Ovary (tissue), 9 donors: ENCODE results near the gene EFCAB5. TPM values are rescaled to one million over a fixed set of nuclear protein-coding genes. Genes with fewer than 3 reads are reported as not detected.

Experiments
- DNase-seq, 5 donors: peaks; one replicate each; pipeline ENCODE4 v3.0.0-alpha.2; 2019 to 2020
- H3K27ac ChIP-seq, 2 donors: fragments of 200-600 bp; one replicate each; pipeline versions ENCODE4 v1.5.1 to v1.8.0; 2019 to 2022
- H3K27me3 ChIP-seq: fragments of 200-600 bp; one replicate; pipeline ENCODE4 v1.8.0; 2022
- H3K36me3 ChIP-seq: fragments of 200-600 bp; sonication (generic); one replicate; pipeline ENCODE4 v1.5.1; 2019
- H3K4me1 ChIP-seq: one replicate; pipeline ENCODE4 v1.8.1; 2013; ENCODE audit warnings: mild to moderate bottlenecking, moderate library complexity; ENCODE audit not compliant: insufficient read depth
- H3K4me3 ChIP-seq: fragments of 200-600 bp; sonication (generic); one replicate; pipeline ENCODE4 v1.5.1; 2017
- H3K9me3 ChIP-seq, 2 donors: fragments of 200-600 bp in 1 of 2; sonication (generic) in 1 of 2; one replicate each; pipeline versions ENCODE4 v1.5.1 to v1.8.1; 2013 to 2019; ENCODE audit warnings: mild to moderate bottlenecking in 1 of 2, moderate library complexity in 1 of 2
- EP300 ChIP-seq: sonication (generic); formaldehyde crosslinking; IDR thresholded peaks from one replicate; pipeline ENCODE4 v1.6.1; 2017; ENCODE audit warnings: antibody characterized with exemption
- POLR2A ChIP-seq: fragments of 450-650 bp; IDR thresholded peaks from one replicate; pipeline ENCODE4 v1.6.1; 2017; ENCODE audit warnings: antibody characterized with exemption, mild to moderate bottlenecking, moderate library complexity
- WGBS, 3 donors: extraction: QIAGEN DNeasy Blood & Tissue Kit in 1 of 3; methylation state at CpG; one replicate each; pipeline versions ENCODE4 v1.1.5 to v1.1.7; 2013 to 2017; 5-methylcytosine and 5-hydroxymethylcytosine counted together
- intact Hi-C, 4 donors: fragments of 100-400 bp; cut with DNase I; formaldehyde crosslinking; loops; one replicate each; pipeline versions ENCODE4 v1.11.0 to v1.15.1; 2022 to 2023
- polyA plus RNA-seq, 2 donors: library from polyadenylated mRNA; stranded (reverse); fragments of 200-250 nt in 1 of 2; fragments of 350-450 nt in 1 of 2; fragmentation: Illumina TruSeq in 1 of 2; extraction: RNeasy Lipid Tissue Mini Kit (QIAGEN cat#74804) in 1 of 2; gene quantifications; one replicate each; pipeline ENCODE4 v1.2.3, GENCODE V29; 2013 to 2014
- total RNA-seq, 7 donors: library from RNA; depleted of rRNA in 2 of 7; stranded (reverse); fragments of >200 nt in 2 of 7; fragmentation: NEBNext Ultra II Directional in 3 of 7; extraction: Animal tissue kit (Norgen Biotek cat#: 25700) in 3 of 7; gene quantifications; one replicate each; pipeline versions ENCODE4 v1.1.0 to v1.2.4, GENCODE V29; 2016 to 2023
- TF ChIP-seq, protein P1 (sequence below), 3 donors: fragments of 450-650 bp in 2 of 3; fragments of 200-600 bp in 1 of 3; IDR thresholded peaks; one replicate each; pipeline versions ENCODE4 v1.5.1 to v1.8.0; 2016 to 2022; ENCODE audit warnings: antibody characterized with exemption in 3 of 3, mild to moderate bottlenecking in 1 of 3
- donor health status: DM: no; HTN: no; CAD: no; lungs with moderate emphysema.
- donor health status: DM: no; HTN: no; CAD: no.
- donor health status: Bipolar disorder and iron deficiency.
- donor health status: DM: yes; HTN: yes; CAD: no.
- donor health status: DM: no; HTN: no; CAD: no.
- donor health status: DM: yes; HTN: yes; CAD: no.

The EFCAB5 gene
- total and polyA plus RNA-seq, 9 donors = 0.05 to 0.32 (median 0.12) TPM; not detected in 5

DNA sequence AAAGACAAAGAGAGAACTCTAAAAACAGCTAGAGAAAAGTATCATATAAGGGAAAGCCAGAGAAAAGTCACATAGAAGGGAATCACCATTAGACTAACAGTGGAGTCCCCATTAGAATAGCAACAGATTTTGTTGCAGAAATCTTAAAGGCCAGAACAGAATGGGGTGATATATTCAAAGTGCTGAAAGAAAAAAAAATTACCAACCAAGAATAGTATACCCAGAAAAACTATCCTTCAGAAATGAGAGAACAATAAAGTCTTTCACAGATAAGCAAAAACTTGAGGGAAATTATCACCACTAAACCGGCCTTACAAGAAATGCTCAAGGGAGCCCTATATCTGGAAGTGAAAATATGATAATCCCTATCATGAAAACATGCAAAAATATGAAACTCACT is 123.3 kb downstream of the EFCAB5 start:
- Histone ChIP-seq H3K4me1 (no peaks in the 10 kb centered on the region), H3K27me3 (no peaks in the 10 kb centered on the region), H3K36me3 (no peaks in the 10 kb centered on the region), H3K4me3 (no peak overlapping the region), H3K27ac (no peak overlapping the region), H3K9me3 (peaks cover 0 to 9% of the 10 kb centered on the region in 2 donors)
- TF ChIP-seq POLR2A = no peak
- TF ChIP-seq, protein P1, sequence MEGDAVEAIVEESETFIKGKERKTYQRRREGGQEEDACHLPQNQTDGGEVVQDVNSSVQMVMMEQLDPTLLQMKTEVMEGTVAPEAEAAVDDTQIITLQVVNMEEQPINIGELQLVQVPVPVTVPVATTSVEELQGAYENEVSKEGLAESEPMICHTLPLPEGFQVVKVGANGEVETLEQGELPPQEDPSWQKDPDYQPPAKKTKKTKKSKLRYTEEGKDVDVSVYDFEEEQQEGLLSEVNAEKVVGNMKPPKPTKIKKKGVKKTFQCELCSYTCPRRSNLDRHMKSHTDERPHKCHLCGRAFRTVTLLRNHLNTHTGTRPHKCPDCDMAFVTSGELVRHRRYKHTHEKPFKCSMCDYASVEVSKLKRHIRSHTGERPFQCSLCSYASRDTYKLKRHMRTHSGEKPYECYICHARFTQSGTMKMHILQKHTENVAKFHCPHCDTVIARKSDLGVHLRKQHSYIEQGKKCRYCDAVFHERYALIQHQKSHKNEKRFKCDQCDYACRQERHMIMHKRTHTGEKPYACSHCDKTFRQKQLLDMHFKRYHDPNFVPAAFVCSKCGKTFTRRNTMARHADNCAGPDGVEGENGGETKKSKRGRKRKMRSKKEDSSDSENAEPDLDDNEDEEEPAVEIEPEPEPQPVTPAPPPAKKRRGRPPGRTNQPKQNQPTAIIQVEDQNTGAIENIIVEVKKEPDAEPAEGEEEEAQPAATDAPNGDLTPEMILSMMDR (IDR thresholded peaks at IDR 0.05) = no peak
- TF ChIP-seq EP300 = no peak
- intact Hi-C loops = no loop called here
- no peak for DNase-seq
- WGBS, 3 donors = 78 to 85% (median 82%) methylated on average over 1 of the region's 1 CpG

DNA sequence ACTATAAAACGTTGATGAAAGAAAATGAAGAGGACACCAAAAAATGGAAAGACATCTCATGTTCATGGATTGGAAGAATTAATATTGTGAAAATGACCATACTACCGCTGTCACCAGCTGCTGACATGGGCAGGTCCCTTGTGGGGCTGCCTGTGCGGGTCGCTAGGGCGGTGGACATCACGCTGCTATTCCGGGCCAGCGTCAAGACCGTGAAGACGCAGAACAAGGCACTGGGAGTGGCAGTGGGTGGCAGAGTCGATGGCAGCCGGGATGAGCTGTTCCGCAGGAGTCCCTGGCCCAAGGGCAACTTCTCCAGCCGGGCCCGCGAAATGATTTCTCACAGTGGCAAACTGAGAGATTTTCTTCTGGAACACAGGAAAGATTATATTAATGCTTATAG is 127.0 kb downstream of the EFCAB5 start:
- no peak overlapping the region for H3K27ac ChIP-seq
- no peak overlapping the region for H3K4me3 ChIP-seq
- no peaks in the 10 kb centered on the region for H3K27me3 ChIP-seq
- H3K36me3 ChIP-seq = no peaks in the 10 kb centered on the region
- no peaks in the 10 kb centered on the region for H3K4me1 ChIP-seq
- TF ChIP-seq, protein P1 (IDR thresholded peaks at IDR 0.05) = no peak
- TF ChIP-seq POLR2A (no peak), EP300 (no peak)
- peaks cover 0 to 2% of the 10 kb centered on the region in 2 donors for H3K9me3 ChIP-seq
- intact Hi-C loops = no loop called here
- 91 to 96% (median 95%) methylated on average over 16 of the region's 16 CpGs for WGBS, 3 donors
- no peak for DNase-seq

DNA sequence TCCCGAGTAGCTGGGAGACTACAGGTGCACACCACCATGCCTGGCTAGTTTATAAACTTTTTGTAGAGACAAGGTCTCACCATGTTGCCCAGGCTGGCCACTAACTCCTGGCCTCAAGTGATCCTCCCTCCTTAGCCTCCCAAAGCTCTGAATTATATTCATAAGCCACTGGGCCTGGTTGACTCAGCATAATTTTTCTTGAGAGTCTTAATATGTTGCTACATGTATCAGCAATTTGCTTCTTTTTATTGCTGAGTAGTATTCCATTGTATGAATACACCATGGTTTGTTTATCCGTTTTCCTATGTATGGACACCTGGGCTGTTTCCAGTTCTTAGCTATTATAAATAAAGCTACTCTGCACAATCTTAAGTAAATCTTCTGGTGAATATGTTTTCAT is 132.8 kb downstream of the EFCAB5 start:
- WGBS, 3 donors = 54 to 60% (median 55%) methylated on average over 2 of the region's 2 CpGs
- no peak for DNase-seq
- no peak overlapping the region for H3K27ac ChIP-seq
- no peaks in the 10 kb centered on the region for H3K36me3 ChIP-seq
- intact Hi-C loops = no loop called here
- no peaks in the 10 kb centered on the region for H3K27me3 ChIP-seq
- H3K4me1 ChIP-seq = no peaks in the 10 kb centered on the region
- no peak for TF ChIP-seq POLR2A
- TF ChIP-seq, protein P1 (IDR thresholded peaks at IDR 0.05) = no peak
- no peak for TF ChIP-seq EP300
- H3K9me3 ChIP-seq = no peaks in the 10 kb centered on the region
- no peak overlapping the region for H3K4me3 ChIP-seq

DNA sequence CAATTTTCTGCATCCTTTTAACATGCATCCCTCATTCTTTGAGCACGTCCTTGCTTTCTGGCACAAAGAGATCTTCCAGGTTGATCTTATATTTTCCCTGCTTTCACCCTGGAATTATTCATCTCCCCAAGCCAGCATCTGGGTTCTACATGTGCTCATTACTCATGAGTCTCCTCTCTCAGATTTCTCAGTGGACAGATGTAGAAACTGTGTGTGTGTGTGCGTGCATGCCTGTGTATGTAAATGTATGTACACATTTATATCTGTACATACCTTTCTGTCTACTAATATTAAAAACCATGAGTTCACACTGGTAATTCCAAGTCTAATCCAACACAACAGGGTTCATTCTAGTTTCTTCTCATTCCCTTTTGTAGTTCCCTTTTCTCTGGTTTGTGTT is 133.3 kb downstream of the EFCAB5 start:
- TF ChIP-seq EP300 = no peak
- TF ChIP-seq, protein P1 (IDR thresholded peaks at IDR 0.05) = no peak
- no peak for TF ChIP-seq POLR2A

More for the DNA sequence above, 133.3 kb downstream of the EFCAB5 start:
- Histone ChIP-seq H3K4me1 (no peaks in the 10 kb centered on the region), H3K9me3 (no peaks in the 10 kb centered on the region), H3K4me3 (no peak overlapping the region), H3K36me3 (no peaks in the 10 kb centered on the region), H3K27me3 (no peaks in the 10 kb centered on the region), H3K27ac (no peak overlapping the region)
- intact Hi-C loops = no loop called here
- 49 to 89% (median 82%) methylated on average over 2 of the region's 2 CpGs for WGBS, 3 donors
- no peak for DNase-seq
